CD4-positive, alpha-beta T cell treated with Interleukin-2 at 100 ng/mL for 4 hours (primary cell): ENCODE data around the gene ADAM22.
"Not testable (repeated sequence)": the region's sequence is repeated elsewhere in the genome, so short reads cannot be mapped to it uniquely, and the experiment has no call there.

Experiments
- DNase-seq: peaks from one replicate; pipeline ENCODE4 v3.0.0-alpha.2; 2020; ENCODE audit warnings: low spot score

Gene ADAM22

DNA sequence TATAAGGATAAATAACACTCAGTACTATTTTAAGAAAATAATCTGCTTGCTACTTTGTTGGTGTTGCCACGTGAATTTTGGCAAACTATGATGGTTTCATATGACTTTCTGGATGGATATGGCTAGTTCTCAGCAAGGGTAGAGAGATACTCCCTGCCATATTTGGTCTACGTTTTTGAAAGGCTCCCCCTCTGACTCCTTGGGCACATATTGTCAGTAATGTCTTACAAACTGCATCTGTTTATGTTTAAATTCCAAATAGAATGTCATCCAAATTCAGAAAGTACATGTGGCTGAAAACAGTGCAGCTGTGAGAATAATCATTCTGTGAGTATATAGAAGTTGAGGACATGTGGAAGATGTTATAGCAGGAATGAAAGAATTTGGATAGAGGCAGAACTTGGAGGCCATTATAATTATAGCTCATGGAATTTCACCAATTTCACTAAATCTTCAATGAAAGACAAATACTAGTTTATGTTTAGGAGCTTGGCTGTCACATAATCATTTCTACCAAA is 178.0 kb downstream of the ADAM22 start:
- no peak for DNase-seq

DNA sequence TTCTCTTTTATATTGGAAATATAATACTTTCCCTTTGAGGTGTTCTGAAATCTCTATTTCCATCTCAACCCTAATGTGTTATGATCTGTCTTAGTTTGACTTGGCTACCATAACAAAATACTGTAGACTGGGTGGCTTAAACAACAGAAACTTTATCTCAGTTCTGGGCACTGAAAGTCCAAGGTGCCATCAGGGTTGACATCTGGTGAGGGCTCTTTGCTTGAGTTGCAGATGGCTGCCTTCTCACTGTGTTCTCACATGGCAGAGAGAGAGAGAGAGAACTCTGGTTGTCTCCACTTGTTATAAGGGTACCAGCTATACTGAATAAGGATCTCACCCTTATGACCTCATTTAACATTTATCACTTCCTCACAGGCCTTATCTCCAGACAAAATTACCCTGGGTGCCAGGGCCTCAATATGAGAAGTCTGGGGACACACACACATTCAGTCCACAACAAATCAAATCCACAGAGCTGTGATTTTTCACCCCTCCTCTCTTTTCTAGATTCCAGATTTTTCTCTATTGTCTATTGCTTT is 181.3 kb downstream of the ADAM22 start:
- no peak for DNase-seq

DNA sequence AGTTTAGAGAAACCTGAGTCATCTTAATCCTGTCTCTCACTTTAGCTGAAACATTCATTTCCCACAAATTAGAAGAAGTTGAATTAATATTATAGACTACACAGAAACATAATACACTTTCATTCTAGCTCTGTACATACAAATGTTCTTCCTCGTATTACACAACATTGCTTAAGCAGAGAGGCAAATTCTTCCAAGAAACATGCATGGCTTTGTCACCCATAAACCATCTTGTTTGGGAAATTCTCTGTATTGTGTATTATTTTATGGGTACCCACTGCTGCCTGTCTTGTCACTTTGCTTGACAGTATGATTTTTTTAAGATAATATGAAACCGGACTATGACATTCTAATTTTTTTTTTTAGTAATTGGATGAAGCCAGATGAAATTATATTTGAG is 181.8 kb downstream of the ADAM22 start:
- no peak for DNase-seq

DNA sequence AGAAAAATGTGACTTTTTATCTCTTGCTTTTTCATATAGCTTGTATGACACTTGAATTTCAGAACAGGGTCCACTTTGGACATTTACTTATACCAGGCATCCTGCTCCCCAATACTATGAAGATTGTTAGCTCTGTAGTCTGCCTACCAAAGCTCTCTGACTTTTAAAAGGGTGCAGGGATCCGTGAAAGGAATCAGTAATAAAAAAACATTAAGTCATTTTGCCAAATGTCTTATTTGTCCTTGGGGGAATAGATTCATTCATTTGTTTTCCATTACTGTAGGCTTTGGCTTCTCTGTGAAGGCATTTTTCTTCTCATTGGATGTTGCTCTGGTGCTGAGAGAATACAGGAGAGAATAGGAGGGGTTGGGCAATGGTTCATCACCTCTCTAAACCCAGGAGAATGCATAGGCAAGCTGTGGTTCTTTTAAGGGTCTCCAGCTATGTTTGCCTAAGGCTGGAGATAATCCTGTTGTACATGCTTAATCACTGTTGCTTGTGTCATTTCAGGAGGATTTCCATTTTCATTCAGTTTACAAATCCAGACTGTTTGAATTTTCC is 182.3 kb downstream of the ADAM22 start:
- DNase-seq = no peak

DNA sequence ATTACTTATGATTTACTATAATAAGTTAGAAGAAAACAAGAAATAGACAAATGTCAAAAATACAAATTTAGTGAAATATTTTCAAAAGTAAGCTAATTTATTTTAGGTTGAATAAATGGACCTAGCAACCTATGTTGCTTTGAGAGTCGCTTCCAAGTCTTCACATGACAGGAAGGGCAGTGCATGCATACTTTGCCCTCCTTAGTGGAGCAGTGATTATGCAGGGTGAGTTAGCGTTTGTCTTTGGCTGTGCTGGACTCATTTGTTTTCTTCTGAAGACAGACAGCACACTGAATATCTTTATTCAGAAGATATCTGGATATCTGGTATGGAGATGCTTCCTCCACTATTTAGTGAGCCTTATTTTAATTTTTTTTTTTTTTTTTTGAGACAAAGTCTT is 183.3 kb downstream of the ADAM22 start:
- DNase-seq = no peak

DNA sequence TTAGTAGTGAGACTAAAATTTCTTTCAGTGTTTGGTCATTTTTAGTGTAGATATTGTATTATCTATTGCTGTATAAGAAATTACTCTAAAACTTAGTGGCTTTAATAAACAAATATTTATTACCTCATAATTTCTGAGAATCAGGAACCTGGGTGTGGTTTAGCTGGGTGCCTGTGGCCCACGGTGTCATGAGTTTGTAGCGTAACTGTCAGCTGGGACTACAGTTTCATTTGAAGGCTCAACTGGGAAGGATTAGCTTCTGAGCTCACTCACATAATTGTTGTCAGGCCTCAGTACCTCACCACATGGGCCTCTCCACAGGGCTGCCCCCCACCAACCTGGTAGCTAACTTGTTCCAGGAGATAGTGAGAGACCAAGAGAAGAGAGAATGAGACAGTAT is 187.3 kb downstream of the ADAM22 start:
- no peak for DNase-seq

DNA sequence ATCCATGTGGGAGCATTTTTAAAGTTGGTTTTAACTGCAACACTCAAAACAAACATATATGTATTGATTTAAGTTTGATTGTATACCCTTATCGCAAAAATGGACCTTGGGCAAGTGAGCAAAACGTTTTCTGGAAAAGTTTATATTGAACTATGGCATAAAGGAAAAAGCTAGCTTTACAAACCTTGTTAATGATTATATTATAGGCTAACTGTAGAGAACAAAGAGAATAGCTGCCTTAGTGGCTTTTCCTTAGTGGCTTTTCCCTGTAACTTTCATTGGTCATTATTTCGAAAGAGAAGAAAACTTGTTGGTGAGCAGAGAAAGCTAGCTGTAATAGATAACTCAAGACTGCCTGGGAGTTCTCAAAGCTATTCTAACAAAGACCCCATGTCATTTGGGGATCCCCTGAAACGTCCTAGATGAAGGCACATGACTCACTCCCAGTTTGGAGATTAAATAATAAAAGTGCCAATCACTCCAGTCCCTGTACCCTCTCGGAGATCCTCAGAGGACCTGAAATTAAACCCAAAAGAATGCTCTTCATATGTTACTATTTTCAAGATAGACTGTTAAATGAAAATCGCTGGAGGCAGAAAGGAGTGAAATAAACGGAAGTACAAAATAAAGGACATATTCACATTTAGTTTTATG is 193.7 kb downstream of the ADAM22 start:
- no peak for DNase-seq

DNA sequence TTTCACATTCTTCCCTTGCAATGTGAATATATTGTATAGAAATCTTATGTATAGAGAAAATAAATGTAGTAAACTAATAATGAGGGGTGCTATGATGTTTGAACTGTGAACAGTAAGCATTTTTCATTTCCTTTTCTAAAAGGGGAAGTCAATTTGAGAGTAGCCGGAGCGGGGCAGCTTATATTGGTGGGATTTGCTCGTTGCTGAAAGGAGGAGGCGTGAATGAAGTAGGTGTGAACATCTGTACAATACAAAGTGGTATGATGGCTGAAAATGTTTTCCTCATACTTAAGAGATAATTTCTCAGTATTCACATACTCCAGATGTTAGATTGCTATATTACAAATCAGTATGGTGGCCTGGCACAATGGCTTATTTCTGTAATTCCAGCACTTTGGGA is 198.7 kb downstream of the ADAM22 start:
- DNase-seq = no peak

DNA sequence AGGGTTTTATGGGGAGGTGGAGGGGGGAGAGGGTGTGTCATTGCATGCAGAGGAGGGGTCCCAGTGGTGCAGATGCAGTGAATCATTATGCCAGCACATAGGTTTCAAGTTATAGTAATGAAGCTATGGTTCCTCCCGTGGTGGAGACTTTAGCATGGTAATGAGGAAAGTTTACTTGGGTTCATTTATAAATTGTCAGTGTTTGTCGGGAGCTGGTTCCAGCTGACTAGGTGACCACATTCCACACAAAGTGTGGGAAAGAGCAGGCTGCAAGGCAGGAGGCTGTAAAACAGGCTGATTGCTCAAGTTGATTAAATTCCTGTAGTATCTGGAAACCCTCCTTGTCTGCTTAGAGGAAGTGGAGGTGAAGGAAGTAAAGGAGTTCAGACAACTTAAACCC is 206.9 kb downstream of the ADAM22 start:
- no peak for DNase-seq

DNA sequence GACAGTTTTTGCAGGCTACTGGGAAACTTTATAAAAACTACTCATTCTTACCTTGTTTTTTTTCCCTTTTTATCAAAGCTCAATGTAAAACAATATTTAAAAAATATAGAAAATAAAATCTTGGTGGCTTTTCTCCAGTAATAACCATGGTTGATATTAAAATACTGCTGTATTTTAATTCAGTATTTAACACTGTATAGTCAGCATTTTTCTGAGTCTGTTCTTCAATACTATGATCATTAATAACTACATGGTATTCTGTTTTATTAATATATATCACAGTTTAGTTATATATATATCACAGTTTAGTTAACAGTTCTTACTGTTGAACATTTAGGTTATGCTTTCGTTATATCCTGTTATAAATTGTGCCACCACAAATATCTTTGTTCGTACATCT is 207.4 kb downstream of the ADAM22 start:
- DNase-seq = no peak

DNA sequence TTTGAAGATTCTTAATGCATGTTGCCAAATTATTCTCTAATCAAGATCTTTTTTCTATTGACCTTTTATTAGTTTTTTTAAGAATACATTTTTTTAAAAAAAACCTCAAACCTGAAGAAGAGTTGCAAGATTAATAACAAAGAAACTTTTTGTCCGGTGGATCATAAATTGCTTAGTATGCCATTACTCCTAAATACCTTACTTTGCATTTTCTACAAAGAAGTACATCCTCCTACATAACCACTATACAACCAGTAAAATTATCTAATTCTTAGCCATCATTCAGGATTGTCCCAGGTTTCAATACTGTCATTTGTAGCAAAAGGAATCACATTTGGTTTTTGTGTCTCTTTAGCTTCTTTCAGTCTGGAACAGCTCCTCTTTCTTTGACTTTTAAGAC is 207.9 kb downstream of the ADAM22 start:
- no peak for DNase-seq

DNA sequence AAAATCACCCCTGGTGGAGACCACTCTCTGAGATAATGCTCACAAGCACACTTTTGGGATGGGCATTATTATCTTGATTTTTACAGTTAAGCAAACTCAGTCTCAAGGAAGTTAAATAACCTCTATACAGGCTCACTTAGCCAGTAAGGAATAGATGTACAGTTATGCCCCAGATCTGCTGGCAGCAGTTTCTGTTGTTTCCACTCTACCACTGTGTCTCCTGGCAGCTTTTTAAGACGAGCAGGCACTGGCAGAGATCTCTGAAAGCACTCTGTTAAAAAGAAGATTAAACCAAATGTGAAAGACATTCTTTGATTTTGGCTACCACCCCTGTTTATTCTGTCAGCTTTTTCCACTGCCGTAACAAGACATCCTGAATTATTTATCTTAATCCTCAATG is 212.6 kb downstream of the ADAM22 start:
- DNase-seq = no peak

DNA sequence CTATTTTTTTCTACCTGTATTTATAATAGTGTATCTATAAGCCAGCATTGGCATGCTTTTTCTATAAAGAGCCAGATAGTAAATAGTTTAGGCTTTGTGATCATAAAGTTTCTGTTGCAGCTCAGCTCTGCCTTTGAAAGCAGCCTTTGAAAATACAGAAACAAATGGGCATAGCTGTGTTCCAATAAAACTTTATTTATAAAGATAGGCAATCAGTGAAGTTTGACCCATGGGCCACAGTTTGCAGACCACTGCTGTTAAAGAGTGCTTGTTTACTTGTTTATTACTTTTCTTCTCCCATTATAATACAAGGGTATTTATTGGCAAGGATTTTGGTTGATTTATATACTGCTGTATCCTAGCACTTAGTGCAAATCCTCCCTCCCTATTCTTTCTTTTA is 213.3 kb downstream of the ADAM22 start:
- DNase-seq = no peak

DNA sequence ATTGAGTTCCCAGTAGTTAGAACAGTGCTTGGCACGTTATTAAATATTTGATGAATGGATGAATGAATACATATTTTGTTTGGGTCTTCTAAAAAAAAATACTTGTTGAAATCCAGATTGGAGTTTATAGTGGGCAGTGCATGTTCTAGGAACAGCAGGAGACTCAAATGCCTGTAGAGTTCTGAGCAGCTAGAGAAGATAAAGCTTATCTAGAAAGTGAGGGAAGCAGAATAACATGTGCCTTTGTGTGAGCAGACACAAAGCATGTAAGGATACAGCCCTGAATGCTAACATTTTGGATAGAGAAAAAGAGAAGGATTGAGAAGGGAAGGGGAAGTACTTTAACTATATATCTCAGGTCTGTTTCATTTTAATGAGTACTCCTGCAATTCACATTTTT is 213.9 kb downstream of the ADAM22 start:
- no peak for DNase-seq

DNA sequence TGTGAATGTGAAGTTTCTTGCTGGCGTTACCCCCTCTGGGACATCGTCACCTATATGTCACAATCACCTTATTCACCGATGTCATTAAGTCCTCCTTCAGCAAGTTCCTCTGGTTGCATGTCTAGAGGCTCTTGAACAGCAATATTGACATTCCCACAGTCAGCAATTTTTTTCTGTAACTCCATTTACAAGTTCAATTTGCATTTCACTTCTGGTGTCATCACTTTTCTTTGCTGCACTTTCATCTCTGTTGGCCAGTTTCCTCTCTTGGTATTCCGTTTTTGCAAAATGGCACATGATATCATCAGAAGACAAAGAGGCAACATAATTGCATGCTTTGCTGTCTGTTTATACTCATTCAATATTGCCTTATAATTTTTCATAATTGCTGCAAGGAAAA is 216.0 kb downstream of the ADAM22 start:
- DNase-seq = no peak

DNA sequence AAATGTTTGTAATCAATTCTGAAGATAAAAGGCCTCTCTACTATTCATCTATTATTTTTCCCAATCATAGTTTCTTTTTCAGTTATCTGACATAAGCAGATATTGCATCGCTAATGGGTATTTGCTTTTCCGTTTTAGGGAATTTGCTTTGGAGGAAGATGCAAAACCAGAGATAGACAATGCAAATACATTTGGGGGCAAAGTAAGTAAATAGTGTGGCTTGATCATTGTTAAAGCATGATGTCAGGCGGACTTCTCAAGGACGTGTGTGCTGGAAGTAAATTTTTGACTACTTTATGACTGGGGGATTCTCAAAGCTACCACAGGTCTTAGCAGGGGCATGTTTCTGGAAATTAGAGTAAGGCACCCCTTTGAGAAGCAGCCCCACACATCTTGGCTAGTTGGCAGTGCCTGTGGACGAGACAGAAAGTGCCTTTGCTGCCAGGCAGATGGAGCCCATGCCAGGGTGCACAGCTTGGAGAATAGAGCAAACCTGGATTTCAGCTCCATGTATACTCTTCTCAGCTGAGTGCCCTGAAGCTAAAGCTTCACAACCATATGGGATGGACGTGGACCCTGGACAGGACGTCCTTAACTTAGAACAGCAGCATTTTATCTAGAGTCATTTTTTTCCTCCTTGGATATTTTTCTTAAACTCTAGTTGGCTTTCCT is 217.2 kb downstream of the ADAM22 start:
- no peak for DNase-seq

DNA sequence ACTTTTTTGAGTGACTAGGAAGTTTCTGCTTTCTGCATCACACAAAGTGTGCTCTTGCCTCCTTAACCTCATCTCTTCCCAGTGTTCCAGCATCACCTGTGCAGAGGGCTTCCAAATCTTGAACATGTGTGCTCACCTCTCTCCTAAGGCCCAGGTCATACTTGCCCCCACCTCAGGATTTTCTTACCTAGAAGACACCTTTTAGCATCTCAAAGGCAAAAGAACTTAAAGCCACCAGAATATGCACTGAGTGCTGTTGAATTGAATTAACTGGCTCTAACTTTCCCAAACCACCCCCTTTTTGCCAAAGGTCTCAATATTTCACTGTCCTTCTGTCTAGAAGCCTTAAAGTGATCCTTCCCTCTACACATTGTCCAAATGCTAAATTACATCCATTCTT is 219.3 kb downstream of the ADAM22 start:
- DNase-seq = no peak

DNA sequence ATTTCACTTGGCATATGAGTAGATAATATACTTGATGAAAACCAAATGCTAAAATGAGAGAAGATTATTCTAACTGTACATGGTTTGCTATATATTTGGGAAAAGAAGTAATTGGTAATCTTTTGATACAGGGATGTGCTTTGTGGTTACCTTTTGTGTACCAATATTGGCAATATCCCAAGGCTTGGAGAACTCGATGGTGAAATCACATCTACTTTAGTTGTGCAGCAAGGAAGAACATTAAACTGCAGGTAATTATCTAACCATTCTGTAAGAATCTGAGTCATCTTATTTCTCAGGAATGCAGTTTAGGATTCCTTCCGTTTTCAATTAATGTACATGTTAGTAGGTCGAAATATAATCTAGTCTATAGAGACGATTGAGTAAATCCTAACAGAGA is 221.7 kb downstream of the ADAM22 start:
- no peak for DNase-seq

DNA sequence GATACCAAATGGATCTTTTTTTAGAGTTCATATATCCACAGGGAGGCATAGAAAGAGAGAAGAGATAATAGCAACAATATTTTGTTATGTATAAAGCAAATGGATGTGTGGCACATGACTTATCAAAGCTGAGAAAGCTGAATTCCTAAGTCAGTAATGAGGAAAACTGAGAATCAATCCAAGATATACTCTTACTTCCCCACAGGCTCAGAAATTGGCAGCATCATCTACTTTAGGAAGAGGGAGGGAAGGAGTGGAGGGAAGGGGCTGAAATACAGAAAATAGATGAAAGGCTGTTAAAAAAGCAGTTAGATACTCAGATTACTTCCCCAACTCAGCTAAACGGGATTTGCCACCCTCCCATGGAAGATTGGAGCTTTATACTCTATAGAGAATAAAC is 222.3 kb downstream of the ADAM22 start:
- DNase-seq = no peak

DNA sequence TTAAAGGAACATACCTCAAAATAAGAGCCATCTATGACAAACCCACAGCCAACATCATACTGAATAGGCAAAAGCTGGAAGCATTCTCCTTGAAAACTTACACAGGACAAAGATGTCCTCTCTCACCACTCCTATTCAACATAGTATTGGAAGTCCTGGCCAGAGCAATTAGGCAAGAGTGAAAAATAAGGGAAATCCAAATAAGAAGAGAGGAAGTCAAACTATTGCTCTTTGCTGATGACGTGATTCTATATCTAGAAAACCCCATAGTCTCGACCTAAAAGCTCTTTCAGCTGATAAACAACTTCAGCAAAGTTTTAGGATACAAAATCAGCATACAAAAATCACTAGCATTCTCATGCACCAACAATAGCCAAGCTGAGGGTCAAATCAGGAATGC is 225.7 kb downstream of the ADAM22 start:
- DNase-seq = not testable (repeated sequence)

DNA sequence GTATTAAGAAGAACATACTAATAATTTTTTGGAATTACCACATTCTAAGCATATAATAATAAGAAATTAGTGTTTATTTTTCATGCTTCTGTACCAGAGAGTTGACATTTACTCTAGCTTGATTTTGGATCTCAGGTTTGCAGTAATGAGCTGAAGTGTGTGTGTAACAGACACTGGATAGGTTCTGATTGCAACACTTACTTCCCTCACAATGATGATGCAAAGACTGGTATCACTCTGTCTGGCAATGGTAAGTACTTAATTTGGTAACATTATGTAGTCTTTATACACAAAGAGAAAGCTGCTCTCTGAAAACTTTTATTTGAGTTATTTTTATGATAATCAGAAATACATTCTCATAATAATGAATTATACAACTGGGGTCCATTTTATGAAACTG is 231.6 kb downstream of the ADAM22 start:
- DNase-seq = no peak

DNA sequence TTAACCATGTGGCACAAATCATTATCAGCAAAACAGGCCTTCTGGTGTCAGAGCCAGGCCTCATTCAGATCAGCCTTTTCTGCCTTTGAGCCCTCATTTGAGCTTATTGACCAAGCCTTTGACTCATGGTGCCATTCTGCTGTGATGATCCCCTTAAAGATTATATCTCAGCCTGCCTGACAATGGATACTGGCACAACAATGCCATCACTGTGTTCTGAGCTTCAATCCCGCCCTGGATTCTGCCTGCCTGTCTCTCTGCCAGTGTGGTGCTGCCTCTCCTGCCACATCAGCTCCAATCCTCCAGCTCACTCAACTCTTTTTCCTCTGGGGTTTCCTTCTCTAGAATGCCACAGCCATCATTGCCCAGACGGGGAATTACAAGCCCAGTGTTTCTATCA is 233.2 kb downstream of the ADAM22 start:
- no peak for DNase-seq

DNA sequence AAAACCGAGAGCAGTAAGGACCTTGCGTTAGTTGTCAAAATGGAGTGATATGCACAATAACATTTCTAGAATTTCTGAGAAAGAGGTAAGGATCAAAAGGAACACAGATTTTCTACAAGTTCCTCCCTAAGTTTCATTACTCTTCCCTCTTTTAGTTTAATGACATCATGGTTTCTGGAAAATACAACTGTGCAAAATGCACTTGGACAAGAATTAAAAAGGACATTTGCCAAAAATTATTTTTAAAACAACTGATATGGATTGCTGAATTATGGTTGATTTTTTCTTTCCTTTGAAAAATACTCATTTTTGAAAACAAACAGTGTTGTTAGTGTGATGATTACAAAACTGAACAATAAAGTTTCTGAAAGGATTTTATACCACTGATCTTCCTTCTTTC is 233.7 kb downstream of the ADAM22 start:
- no peak for DNase-seq
